ENCODE measurements around the gene HEPHL1.
"Not testable (repeated sequence)": the region's sequence is repeated elsewhere in the genome, so short reads cannot be mapped to it uniquely, and the experiment has no call there.

HEPHL1 gene

GRCh38 chr11:94112206-94112953, 91.2 kb downstream of the HEPHL1 start:
- Histone ChIP-seq H3K4me2 (ENCODE audit: insufficient read depth, low read length) (no peak overlapping the region), H3K79me2 (ENCODE audit: insufficient read depth, low read length) (no peaks in the 10 kb centered on the region), H3K4me3 (ENCODE audit: low read depth in 1 of 2, low read length in 2 of 2) (no peak overlapping the region), H3K9ac (ENCODE audit: low read depth, low read length) (no peak overlapping the region), H3K36me3 (ENCODE audit: insufficient read depth, low read length) (no peaks in the 10 kb centered on the region), H3K27ac (ENCODE audit: low read length) (no peak overlapping the region), H3K27me3 (ENCODE audit: insufficient read depth, low read length, poor library complexity) (peaks cover 4% of the 10 kb centered on the region), H4K20me1 (ENCODE audit: insufficient read depth, low read length) (no peaks in the 10 kb centered on the region), H2AFZ (ENCODE audit: low read depth, low read length) (no peak overlapping the region), H3K9me3 (ENCODE audit: insufficient read depth, low read length, severe bottlenecking) (no peaks in the 10 kb centered on the region), H3K4me1 (ENCODE audit: insufficient read depth, low read length) (no peaks in the 10 kb centered on the region)
- ATAC-seq (ENCODE audit: insufficient read depth, low read depth) (no peak), DNase-seq (no peak)
- TF ChIP-seq CTCF (IDR thresholded peaks at IDR 0.05; ENCODE audit: borderline replicate concordance, extremely low read depth, low read length, poor library complexity, severe bottlenecking) (no peak), EZH2 (IDR thresholded peaks at IDR 0.05; ENCODE audit: borderline replicate concordance, low read depth, low read length, severe bottlenecking) (no peak)

- DNase-seq (no peak), ATAC-seq (ENCODE audit: insufficient read depth, low read depth) (no peak)
- Histone ChIP-seq H3K4me3 (ENCODE audit: low read depth in 1 of 2, low read length in 2 of 2) (no peak overlapping the region), H3K27me3 (ENCODE audit: insufficient read depth, low read length, poor library complexity) (peaks cover 4% of the 10 kb centered on the region), H3K4me1 (ENCODE audit: insufficient read depth, low read length) (no peaks in the 10 kb centered on the region), H3K27ac (ENCODE audit: low read length) (no peak overlapping the region), H3K79me2 (ENCODE audit: insufficient read depth, low read length) (no peaks in the 10 kb centered on the region), H3K9ac (ENCODE audit: low read depth, low read length) (no peak overlapping the region), H3K9me3 (ENCODE audit: insufficient read depth, low read length, severe bottlenecking) (no peaks in the 10 kb centered on the region), H3K36me3 (ENCODE audit: insufficient read depth, low read length) (no peaks in the 10 kb centered on the region), H2AFZ (ENCODE audit: low read depth, low read length) (no peak overlapping the region), H3K4me2 (ENCODE audit: insufficient read depth, low read length) (no peak overlapping the region), H4K20me1 (ENCODE audit: insufficient read depth, low read length) (no peaks in the 10 kb centered on the region)
- TF ChIP-seq EZH2 (IDR thresholded peaks at IDR 0.05; ENCODE audit: borderline replicate concordance, low read depth, low read length, severe bottlenecking) (no peak), CTCF (IDR thresholded peaks at IDR 0.05; ENCODE audit: borderline replicate concordance, extremely low read depth, low read length, poor library complexity, severe bottlenecking) (no peak)
Measured at GRCh38 chr11:94117197-94117574, 96.0 kb downstream of the HEPHL1 start.

GRCh38 chr11:94117871-94118270, 96.7 kb downstream of the HEPHL1 start:
- Histone ChIP-seq H4K20me1 (ENCODE audit: insufficient read depth, low read length) (no peaks in the 10 kb centered on the region), H3K9ac (ENCODE audit: low read depth, low read length) (no peak overlapping the region), H3K27ac (ENCODE audit: low read length) (no peak overlapping the region), H3K36me3 (ENCODE audit: insufficient read depth, low read length) (no peaks in the 10 kb centered on the region), H3K79me2 (ENCODE audit: insufficient read depth, low read length) (no peaks in the 10 kb centered on the region), H3K4me3 (ENCODE audit: low read depth in 1 of 2, low read length in 2 of 2) (no peak overlapping the region), H3K4me2 (ENCODE audit: insufficient read depth, low read length) (no peak overlapping the region), H3K4me1 (ENCODE audit: insufficient read depth, low read length) (no peaks in the 10 kb centered on the region), H3K9me3 (ENCODE audit: insufficient read depth, low read length, severe bottlenecking) (no peaks in the 10 kb centered on the region), H3K27me3 (ENCODE audit: insufficient read depth, low read length, poor library complexity) (peaks cover 4% of the 10 kb centered on the region), H2AFZ (ENCODE audit: low read depth, low read length) (no peak overlapping the region)
- ATAC-seq (ENCODE audit: insufficient read depth, low read depth), result no peak
- TF ChIP-seq EZH2 (IDR thresholded peaks at IDR 0.05; ENCODE audit: borderline replicate concordance, low read depth, low read length, severe bottlenecking) (no peak), CTCF (IDR thresholded peaks at IDR 0.05; ENCODE audit: borderline replicate concordance, extremely low read depth, low read length, poor library complexity, severe bottlenecking) (no peak)
- DNase-seq, result no peak

GRCh38 chr11:94119676-94120075, 98.5 kb downstream of the HEPHL1 start:
- not testable (repeated sequence) for H3K27ac ChIP-seq (ENCODE audit: low read length); H3K79me2 ChIP-seq (ENCODE audit: insufficient read depth, low read length)

GRCh38 chr11:94120516-94120915, 99.4 kb downstream of the HEPHL1 start:
- ATAC-seq (ENCODE audit: insufficient read depth, low read depth); H3K79me2 ChIP-seq (ENCODE audit: insufficient read depth, low read length); H3K27me3 ChIP-seq (ENCODE audit: insufficient read depth, low read length, poor library complexity); H3K4me2 ChIP-seq (ENCODE audit: insufficient read depth, low read length); H3K9me3 ChIP-seq (ENCODE audit: insufficient read depth, low read length, severe bottlenecking); H3K4me1 ChIP-seq (ENCODE audit: insufficient read depth, low read length); H3K36me3 ChIP-seq (ENCODE audit: insufficient read depth, low read length); H4K20me1 ChIP-seq (ENCODE audit: insufficient read depth, low read length); H3K9ac ChIP-seq (ENCODE audit: low read depth, low read length); H3K27ac ChIP-seq (ENCODE audit: low read length); DNase-seq; H3K4me3 ChIP-seq (ENCODE audit: low read depth in 1 of 2, low read length in 2 of 2); H2AFZ ChIP-seq (ENCODE audit: low read depth, low read length): not testable (repeated sequence)

More at GRCh38 chr11:94119676-94120075, 98.5 kb downstream of the HEPHL1 start:
- H3K36me3 ChIP-seq (ENCODE audit: insufficient read depth, low read length); H2AFZ ChIP-seq (ENCODE audit: low read depth, low read length); H3K4me3 ChIP-seq (ENCODE audit: low read depth in 1 of 2, low read length in 2 of 2); H3K9me3 ChIP-seq (ENCODE audit: insufficient read depth, low read length, severe bottlenecking); DNase-seq; H3K4me2 ChIP-seq (ENCODE audit: insufficient read depth, low read length); H3K9ac ChIP-seq (ENCODE audit: low read depth, low read length); H4K20me1 ChIP-seq (ENCODE audit: insufficient read depth, low read length); H3K4me1 ChIP-seq (ENCODE audit: insufficient read depth, low read length); ATAC-seq (ENCODE audit: insufficient read depth, low read depth); H3K27me3 ChIP-seq (ENCODE audit: insufficient read depth, low read length, poor library complexity): not testable (repeated sequence)
